NCI-H2196 (cell line): ENCODE results near the gene UBE2O.
"Not testable (repeated sequence)": the region's sequence is repeated elsewhere in the genome, so short reads cannot be mapped to it uniquely, and the experiment has no call there.

Source experiments
- DNase-seq: peaks from one replicate; lab custom pipeline; 2025; ENCODE audit not compliant: unreplicated experiment; lab: John Stamatoyannopoulos, UW

Gene UBE2O

DNA sequence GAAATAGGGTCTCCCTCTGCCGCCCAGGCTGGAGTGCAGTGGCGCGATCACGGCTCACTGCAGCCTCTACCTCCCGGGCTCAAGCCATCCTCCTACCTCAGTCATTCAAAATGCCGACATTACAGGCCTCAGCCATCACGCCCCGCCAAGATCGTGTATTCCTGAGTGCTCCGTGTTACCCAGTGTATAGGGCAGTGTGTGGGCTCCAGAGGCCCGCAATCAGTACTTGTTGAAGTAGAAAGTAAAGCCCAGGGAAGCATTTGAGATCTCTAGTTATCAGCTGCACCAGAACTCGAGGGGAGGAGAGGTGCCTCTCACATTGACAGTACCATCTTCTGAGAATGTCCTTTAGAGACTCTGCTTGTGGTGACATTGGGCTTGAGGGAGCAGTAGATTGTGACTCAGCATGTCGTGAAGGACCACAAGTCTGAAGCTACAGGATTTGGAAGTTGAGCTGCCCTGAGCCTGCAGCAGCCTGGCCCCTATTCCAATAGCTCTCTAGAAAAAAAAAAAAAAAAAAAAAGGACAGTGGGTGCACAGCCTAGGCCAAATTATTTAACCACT lies 98.1 kb downstream of the UBE2O start:
- DNase-seq = no peak

DNA sequence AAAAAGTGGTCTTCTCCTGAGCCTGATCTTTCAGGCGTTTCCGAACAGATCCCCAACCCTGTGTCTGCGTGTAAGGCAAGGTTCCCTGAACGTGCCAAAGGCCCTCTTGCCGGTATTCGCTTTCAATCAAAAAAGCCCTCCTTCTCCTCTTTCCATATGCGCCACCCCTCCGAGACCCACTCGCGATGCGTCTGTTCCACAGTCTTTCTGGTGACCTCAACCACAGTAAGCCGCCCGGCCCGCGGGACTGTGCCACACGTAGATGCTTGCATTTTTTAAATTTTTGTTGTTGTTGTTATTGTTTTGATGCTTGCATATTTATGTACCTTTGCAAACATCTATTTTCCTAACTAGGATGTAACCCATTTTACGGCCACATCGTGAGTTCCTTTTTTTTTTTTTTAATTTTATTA lies 98.6 kb downstream of the UBE2O start:
- no peak for DNase-seq

DNA sequence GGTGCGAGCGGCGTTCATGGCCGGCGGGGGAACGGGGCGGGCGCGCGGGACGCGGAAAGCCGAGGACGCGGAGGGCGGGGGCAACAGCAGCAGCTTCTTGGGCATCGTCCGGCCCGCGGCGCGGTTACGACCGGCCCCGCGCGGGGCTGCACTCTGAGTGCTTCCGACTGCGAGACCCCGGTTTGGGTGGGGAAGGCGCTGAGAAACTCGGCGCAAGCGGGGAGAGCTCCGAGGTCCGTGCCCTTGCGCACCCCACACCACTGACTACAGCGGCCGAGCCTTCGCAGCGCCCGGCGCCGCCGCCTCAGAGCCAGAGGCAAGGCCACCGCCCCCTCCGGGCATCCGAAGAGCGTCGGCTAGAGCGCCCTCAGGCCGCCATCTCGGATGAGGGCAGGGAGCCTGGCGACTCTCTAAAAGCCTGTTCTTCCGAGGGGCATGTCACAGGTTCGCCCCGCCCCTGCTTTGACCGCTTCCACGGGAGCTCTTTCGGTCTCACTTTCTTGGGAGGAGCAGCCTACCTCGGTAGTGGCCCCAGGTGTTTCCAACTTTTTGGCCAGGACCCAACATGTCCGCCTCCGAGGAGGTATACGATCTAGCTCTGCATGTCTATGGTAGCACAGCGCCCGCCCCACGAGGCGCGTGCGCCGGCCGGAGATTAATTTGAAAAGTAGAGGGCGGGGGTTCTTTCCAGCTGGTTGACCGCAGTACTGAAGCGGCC lies 99.2 kb downstream of the UBE2O start, which contains the start of gene PRPSAP1:
Gene PRPSAP1, minus strand, starts transcription at position 318 of the 718 bp plus-strand sequence. Its CDS starts 213 bp downstream, at position 105.
- peak; percentile 99 for DNase-seq

DNA sequence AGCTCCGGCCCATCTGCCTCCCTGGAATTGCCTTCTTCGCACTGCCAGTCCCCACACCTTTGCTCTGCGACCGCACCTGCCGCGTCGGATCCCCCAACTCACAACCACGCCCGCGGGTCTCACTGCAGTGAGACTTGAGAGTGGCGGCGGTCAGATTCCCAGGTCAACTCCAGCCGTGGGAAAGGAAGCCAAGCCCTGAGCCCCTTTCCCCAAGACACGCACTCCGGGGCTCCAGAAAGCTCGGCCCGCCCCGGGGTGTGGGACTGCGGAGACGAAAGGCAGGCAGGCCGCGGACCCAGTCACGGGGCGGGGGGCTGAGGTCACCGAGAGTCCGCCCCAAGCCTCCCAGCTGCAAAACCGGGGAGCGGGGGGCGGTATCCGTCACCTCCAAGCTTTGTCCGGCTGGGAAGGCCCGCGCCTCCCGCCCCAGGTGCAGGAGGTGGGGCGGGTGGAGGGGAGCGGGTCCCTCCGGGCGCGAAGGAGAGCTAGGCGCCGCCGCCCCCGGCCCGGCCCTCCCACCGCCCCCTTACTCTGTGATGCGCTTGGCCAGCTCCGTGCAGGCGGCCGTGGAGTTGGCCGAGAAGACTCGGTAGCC lies 99.9 kb downstream of the UBE2O start:
- DNase-seq = no peak

DNA sequence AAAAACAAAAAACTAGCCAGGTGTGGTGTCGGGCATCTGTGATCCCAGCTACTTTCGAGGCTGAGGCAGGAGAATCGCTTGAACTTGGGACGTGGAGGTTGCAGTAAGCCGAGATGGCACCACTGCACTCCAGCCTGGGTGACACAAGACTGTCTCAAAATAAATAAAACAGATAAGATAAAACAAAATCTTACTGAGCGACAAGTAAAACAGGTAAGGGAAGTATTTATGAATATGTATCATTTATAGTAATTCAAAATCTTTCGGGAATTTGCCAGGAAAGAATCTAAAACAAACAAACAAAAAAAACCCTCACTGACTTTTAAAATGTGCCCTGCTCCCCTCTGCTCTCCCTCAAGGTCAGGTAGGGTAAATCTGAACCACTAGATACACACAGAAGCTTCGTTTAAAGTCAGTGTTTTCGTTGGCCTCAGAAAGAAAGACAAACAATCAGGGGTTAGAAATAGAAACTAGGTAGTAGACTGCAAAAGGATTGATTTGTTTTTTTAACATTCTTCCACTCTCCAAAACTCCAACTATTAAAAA lies 101.4 kb downstream of the UBE2O start:
- no peak for DNase-seq

DNA sequence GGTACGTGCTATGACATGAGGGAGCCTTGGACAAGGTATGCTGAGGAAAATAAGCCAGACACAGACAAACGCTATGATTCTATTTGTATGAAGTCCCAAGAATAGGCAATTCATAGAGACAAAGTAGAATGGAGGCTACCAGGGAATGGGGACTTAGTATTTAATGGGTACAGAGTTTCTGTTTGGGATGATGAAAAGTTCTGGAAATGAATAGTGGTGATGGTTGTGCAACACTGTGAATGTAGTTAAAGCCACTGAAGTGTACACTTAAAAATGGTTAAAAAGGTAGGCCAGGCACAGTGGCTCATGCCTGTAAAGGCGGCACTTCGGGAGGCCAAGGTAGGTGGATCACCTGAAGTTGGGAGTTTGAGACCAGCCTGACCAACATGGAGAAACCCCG lies 102.5 kb downstream of the UBE2O start:
- no peak for DNase-seq

DNA sequence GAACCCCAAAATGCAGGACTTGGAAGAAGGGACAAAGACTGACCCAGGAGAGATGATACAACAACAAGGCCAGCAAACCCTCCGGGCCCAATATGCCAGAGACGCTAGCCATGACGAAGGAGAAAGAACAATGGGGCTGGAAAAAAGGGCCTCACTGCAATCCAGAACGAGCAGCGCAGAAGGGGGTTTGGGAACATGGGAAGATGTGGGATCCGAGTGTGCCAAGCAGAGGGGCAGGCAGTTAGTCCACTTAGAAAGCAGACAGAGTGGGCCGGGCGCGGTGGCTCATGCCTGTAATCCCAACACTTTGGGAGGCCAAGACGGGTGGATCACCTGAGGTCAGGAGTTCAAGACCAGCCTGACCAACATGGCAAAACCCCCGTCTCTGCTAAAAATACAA lies 106.0 kb downstream of the UBE2O start:
- DNase-seq = not testable (repeated sequence)

DNA sequence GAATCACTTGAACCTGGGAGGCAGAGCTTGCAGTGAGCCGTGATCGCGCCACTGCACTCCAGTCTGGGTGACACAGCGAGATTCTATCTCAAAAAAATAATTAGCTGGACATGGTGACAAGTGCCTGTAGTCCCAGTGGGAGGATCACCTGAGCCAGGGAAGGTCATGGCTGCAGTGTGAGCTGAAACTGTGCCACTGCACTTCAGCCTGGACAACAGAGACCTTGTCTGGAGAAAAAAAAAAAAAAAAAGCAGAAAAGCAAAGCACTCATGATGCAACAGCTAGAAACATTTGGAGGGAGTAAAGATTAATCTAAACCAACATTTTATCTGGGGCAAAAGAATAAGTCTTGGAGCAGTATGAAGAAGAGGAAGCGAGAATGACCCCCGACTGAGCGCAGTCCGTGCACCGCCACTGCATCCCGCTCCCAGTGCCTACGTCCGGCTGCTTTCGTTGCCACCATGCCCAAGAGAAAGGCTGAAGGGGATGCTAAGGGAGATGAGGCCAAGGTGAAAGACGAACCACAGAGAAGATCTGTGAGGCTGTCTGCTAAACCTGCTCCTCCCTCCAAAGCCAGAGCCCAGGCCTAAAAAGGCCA lies 107.5 kb downstream of the UBE2O start:
- DNase-seq = no peak

DNA sequence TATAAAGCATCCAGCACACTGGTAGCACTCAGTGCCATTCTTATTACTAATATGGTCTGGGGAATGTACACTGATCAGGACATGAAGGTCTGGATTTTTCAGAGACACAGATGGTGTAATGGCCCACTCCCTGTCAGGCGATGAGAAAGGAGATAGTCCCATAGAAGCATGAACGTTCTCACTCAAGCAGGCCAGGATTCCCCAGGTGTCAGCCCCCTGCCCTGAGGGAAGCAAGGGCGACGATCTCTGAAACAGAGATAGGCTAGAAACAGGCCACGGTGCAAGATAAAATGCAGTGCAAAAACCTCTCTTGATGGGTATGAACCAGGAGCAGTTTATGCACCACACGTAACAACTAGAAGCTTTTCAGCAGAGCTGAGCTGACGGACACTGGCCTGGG lies 109.8 kb downstream of the UBE2O start:
- no peak for DNase-seq

DNA sequence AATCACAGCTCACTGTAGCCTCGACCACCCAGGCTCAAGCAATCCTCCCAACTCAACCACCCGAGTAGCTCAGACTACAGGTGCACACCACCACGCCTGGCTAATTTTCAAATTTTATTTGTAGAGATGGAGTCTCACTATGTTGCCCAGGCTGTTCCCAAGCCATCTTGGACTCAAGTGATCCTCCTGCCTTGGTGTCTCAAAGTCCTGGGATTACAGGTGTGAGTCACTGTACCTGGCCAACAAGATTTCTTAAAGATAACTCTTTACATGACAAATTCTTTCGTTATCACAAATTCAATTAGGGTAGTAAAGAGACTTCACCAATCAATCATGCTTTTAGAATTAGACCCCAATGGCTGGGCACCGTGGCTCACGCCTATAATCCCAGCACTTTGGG lies 111.7 kb downstream of the UBE2O start:
- DNase-seq = no peak
